ENCODE data around the gene CSTPP1.
"Not testable (repeated sequence)": the region's sequence is repeated elsewhere in the genome, so short reads cannot be mapped to it uniquely, and the experiment has no call there.

Gene CSTPP1

GRCh38 chr11:46991391-46991790 is 54.8 kb downstream of the CSTPP1 start:
- DNase-seq (ENCODE audit: low read depth in 2 of 2): no peak

GRCh38 chr11:46992386-46992785 is 55.8 kb downstream of the CSTPP1 start:
- DNase-seq (ENCODE audit: low read depth in 2 of 2): not testable (repeated sequence)

- DNase-seq (ENCODE audit: low read depth in 2 of 2): not testable (repeated sequence)
Measured at GRCh38 chr11:46997796-46998195, 61.2 kb downstream of the CSTPP1 start.

- DNase-seq (ENCODE audit: low read depth in 2 of 2): no peak
Measured at GRCh38 chr11:46999217-46999616, 62.7 kb downstream of the CSTPP1 start.

- DNase-seq (ENCODE audit: low read depth in 2 of 2): no peak
Measured at GRCh38 chr11:47000033-47000432, 63.5 kb downstream of the CSTPP1 start.

GRCh38 chr11:47001781-47002181 is 65.2 kb downstream of the CSTPP1 start:
- DNase-seq (ENCODE audit: low read depth in 2 of 2): no peak

GRCh38 chr11:47002390-47002789 is 65.8 kb downstream of the CSTPP1 start:
- no peak for DNase-seq (ENCODE audit: low read depth in 2 of 2)

GRCh38 chr11:47003180-47003877 is 66.8 kb downstream of the CSTPP1 start:
- DNase-seq (ENCODE audit: low read depth in 2 of 2): no peak

GRCh38 chr11:47004595-47005033 is 68.1 kb downstream of the CSTPP1 start:
- DNase-seq (ENCODE audit: low read depth in 2 of 2): no peak

GRCh38 chr11:47005441-47005840 is 68.9 kb downstream of the CSTPP1 start:
- no peak for DNase-seq (ENCODE audit: low read depth in 2 of 2)

- no peak for DNase-seq (ENCODE audit: low read depth in 2 of 2)
Measured at GRCh38 chr11:47007579-47007978, 71.0 kb downstream of the CSTPP1 start.

GRCh38 chr11:47010179-47010578 is 73.6 kb downstream of the CSTPP1 start:
- no peak for DNase-seq (ENCODE audit: low read depth in 2 of 2)

- no peak for DNase-seq (ENCODE audit: low read depth in 2 of 2)
Measured at GRCh38 chr11:47014097-47014496, 77.5 kb downstream of the CSTPP1 start.

GRCh38 chr11:47018637-47019036 is 82.1 kb downstream of the CSTPP1 start:
- no peak for DNase-seq (ENCODE audit: low read depth in 2 of 2)

GRCh38 chr11:47020793-47021526 is 84.4 kb downstream of the CSTPP1 start:
- DNase-seq (ENCODE audit: low read depth in 2 of 2): no peak

- no peak for DNase-seq (ENCODE audit: low read depth in 2 of 2)
Measured at GRCh38 chr11:47021527-47021818, 84.9 kb downstream of the CSTPP1 start.

- DNase-seq (ENCODE audit: low read depth in 2 of 2): no peak
Measured at GRCh38 chr11:47021965-47022364, 85.4 kb downstream of the CSTPP1 start.

- DNase-seq (ENCODE audit: low read depth in 2 of 2): no peak
Measured at GRCh38 chr11:47028195-47029093, 91.9 kb downstream of the CSTPP1 start.

- DNase-seq (ENCODE audit: low read depth in 2 of 2): no peak
Measured at GRCh38 chr11:47033439-47033838, 96.9 kb downstream of the CSTPP1 start.

- no peak for DNase-seq (ENCODE audit: low read depth in 2 of 2)
Measured at GRCh38 chr11:47034091-47034490, 97.5 kb downstream of the CSTPP1 start.

- DNase-seq (ENCODE audit: low read depth in 2 of 2): no peak
Measured at GRCh38 chr11:47035108-47035507, 98.5 kb downstream of the CSTPP1 start.

GRCh38 chr11:47044119-47044518 is 107.6 kb downstream of the CSTPP1 start:
- no peak for DNase-seq (ENCODE audit: low read depth in 2 of 2)

Measured in stimulated activated CD8-positive, alpha-beta memory T cell treated with anti-CD3 and anti-CD28 coated beads, Interleukin-2, amount 100 ng/mL, for 1 hour (primary cell).